ENCODE data around the gene KRT9. TPM values are rescaled to one million over a fixed set of nuclear protein-coding genes. Genes with fewer than 3 reads are reported as not detected.

Gene KRT9
- total RNA-seq, 1 donor = not detected

DNA sequence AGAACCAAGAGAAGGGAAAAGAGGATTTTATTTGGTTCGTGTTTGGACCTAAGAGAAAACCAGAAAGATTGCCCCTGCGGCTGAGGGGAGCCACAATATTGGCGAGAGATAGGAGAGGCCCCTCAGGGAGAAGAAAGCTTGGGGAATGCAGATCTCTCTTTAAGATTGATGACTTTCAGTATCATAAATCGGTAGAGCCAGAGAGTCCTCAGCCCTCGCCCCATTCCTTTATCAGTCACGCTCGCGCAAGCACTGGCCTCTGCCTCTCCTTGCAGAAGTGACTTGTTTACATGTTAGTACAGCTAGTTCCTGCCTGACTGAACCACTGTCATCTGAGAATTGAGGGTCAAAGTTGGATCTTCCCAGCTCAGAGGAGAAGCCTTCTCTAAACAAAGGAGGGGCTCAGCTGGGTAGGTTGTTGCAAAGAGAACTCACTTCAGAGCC is 22.2 kb downstream of the KRT9 start:
- Histone ChIP-seq H3K4me2 (ENCODE audit: insufficient read depth, low read length) (peak overlapping the region; percentile 72), H3K4me1 (ENCODE audit: insufficient read depth, low read length) (peaks cover 35% of the 10 kb centered on the region), H3K27ac (ENCODE audit: low read depth, low read length) (peak overlapping the region; percentile 81), H3K79me2 (ENCODE audit: insufficient read depth, low read length) (no peaks in the 10 kb centered on the region), H3K36me3 (ENCODE audit: insufficient read depth, low read length) (no peaks in the 10 kb centered on the region), H3K4me3 (ENCODE audit: insufficient read depth, low read length) (no peak overlapping the region), H3K9me3 (ENCODE audit: low read depth, low read length) (no peaks in the 10 kb centered on the region), H2AFZ (ENCODE audit: low read length) (no peak overlapping the region), H4K20me1 (ENCODE audit: insufficient read depth, low read length) (no peaks in the 10 kb centered on the region), H3K27me3 (ENCODE audit: insufficient read depth, low read length) (no peaks in the 10 kb centered on the region)
- no peak for TF ChIP-seq CTCF (IDR thresholded peaks at IDR 0.05; ENCODE audit: extremely low read depth, low read depth, low read length)
- DNase-seq (ENCODE audit: insufficient read length, low spot score, missing footprints) = no peak

DNA sequence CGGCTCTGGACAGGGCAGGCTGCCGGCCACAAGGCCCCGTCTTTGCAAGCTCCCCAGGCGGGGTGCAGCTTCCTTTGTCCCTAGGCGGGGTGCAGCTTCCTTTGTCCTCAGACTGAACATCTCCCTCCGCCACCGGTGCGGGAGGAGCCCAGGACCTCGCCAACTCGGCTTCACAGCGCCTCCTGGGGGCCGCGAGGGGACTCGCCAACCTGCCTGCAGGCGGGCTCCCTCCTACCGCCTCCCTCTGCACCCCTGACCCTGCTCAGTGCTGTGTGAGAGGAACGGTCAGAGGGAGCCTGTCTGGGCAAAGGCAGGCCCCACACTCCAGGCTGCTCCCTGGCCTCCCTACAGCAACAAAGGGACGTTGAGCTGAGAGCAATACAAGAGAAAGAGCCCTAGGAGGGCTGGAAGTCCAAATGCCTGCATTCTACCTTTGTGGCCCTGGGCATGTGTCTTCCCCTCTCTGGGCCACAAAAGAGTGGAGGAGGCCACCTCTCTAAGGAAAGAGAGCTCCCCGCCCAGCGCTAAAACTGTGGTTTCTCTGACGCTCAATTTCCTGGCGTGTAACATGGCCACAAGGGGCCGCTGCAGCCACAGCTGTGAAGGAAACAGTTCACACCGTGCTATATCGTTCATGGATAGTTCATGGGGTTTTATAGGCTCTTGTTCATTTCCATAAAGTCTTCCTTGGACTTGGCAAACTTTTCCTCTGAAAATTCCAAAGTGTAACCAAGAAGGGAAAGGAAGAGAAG is 22.8 kb downstream of the KRT9 start:
- DNase-seq (ENCODE audit: insufficient read length, low spot score, missing footprints) = peak; percentile 97
- peak overlapping the region; percentile 21 for H3K4me3 ChIP-seq (ENCODE audit: insufficient read depth, low read length)
- peak overlapping the region; percentile 81 for H3K27ac ChIP-seq (ENCODE audit: low read depth, low read length)
- peak overlapping the region; percentile 72 for H3K4me2 ChIP-seq (ENCODE audit: insufficient read depth, low read length)
- no peaks in the 10 kb centered on the region for H3K36me3 ChIP-seq (ENCODE audit: insufficient read depth, low read length)
- H3K9me3 ChIP-seq (ENCODE audit: low read depth, low read length) = no peaks in the 10 kb centered on the region
- H2AFZ ChIP-seq (ENCODE audit: low read length) = peak overlapping the region; percentile 89
- H4K20me1 ChIP-seq (ENCODE audit: insufficient read depth, low read length) = no peaks in the 10 kb centered on the region
- peak; percentile 93 for TF ChIP-seq CTCF (IDR thresholded peaks at IDR 0.05; ENCODE audit: extremely low read depth, low read depth, low read length)
- peaks cover 35% of the 10 kb centered on the region for H3K4me1 ChIP-seq (ENCODE audit: insufficient read depth, low read length)
- no peaks in the 10 kb centered on the region for H3K79me2 ChIP-seq (ENCODE audit: insufficient read depth, low read length)
- H3K27me3 ChIP-seq (ENCODE audit: insufficient read depth, low read length) = no peaks in the 10 kb centered on the region

- TF ChIP-seq CTCF (IDR thresholded peaks at IDR 0.05; ENCODE audit: extremely low read depth, low read depth, low read length) = no peak
- no peaks in the 10 kb centered on the region for H3K27me3 ChIP-seq (ENCODE audit: insufficient read depth, low read length)
- H3K36me3 ChIP-seq (ENCODE audit: insufficient read depth, low read length) = no peaks in the 10 kb centered on the region
- peak overlapping the region; percentile 81 for H3K27ac ChIP-seq (ENCODE audit: low read depth, low read length)
- H4K20me1 ChIP-seq (ENCODE audit: insufficient read depth, low read length) = no peaks in the 10 kb centered on the region
- H2AFZ ChIP-seq (ENCODE audit: low read length) = peak overlapping the region; percentile 89
- H3K9me3 ChIP-seq (ENCODE audit: low read depth, low read length) = no peaks in the 10 kb centered on the region
- peak; percentile 99 for DNase-seq (ENCODE audit: insufficient read length, low spot score, missing footprints)
- peaks cover 32% of the 10 kb centered on the region for H3K4me1 ChIP-seq (ENCODE audit: insufficient read depth, low read length)
- H3K4me2 ChIP-seq (ENCODE audit: insufficient read depth, low read length) = peak overlapping the region; percentile 72
- peak overlapping the region; percentile 8 for H3K4me3 ChIP-seq (ENCODE audit: insufficient read depth, low read length)
- no peaks in the 10 kb centered on the region for H3K79me2 ChIP-seq (ENCODE audit: insufficient read depth, low read length)
Measured at GRCh38 chr17:41547921-41548843, 23.7 kb downstream of the KRT9 start.
